Measurements from ENCODE around the gene ZDHHC15. TPM values are rescaled to one million over a fixed set of nuclear protein-coding genes. Genes with fewer than 3 reads are reported as not detected.

The ZDHHC15 gene
- total and polyA plus RNA-seq, 10 of the 15 experiments (the other 5 are each of a cell fraction or from before 2014, with no cell fraction given), result 0.02 to 0.17 (median 0.10) TPM; not detected in 1

DNA sequence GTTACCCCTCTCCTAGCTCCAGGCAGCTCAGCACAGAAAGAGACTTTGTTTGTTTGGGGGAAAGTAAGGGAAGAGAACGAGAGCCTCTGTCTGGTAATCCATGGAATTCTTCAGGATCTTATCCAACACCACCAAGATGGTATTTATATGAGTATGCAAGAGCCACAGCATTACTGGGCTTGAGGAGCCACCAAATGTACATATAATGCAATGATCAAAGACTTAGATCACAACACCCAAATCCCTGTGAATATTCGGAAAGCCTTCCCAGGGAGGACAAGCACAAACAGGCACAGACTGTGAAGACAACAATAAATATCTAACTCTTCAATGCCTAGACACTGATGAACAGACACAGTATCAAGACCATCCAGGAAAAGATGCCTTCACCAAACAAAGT is 132.4 kb downstream of the ZDHHC15 start:
- BruUV-seq (replicated peaks), result no TSS peak
- no peak for ATAC-seq
- ChIA-PET RAD21 (ENCODE audit: unreplicated experiment) (no interaction called here), POLR2A (no interaction called here), CTCF (no interaction called here), SMC1A (ENCODE audit: uncharacterized antibody, unreplicated experiment) (no interaction called here)
- H3K4me1 ChIP-seq (ENCODE audit: control insufficient read depth, insufficient read depth, low read length), result no peaks in the 10 kb centered on the region
- H3K4me3 ChIP-seq, result no peak overlapping the region
- no peaks in the 10 kb centered on the region; the same call in 2 of the 3 replicates for H3K9me3 ChIP-seq (replicated peaks; ENCODE audit: control insufficient read depth, insufficient read depth, low read length)
- H2AFZ ChIP-seq (ENCODE audit: control insufficient read depth, low read depth, low read length), result no peak overlapping the region
- H3K79me2 ChIP-seq (ENCODE audit: control insufficient read depth, insufficient read depth, low read length), result no peaks in the 10 kb centered on the region
- TF ChIP-seq ATF7 (IDR thresholded peaks at IDR 0.05; ENCODE audit: low read depth) (no peak), MYC (IDR thresholded peaks at IDR 0.05; ENCODE audit: insufficient read depth, insufficient read length, insufficient replicate concordance, low read length, severe bottlenecking) (no peak), CREB1 (IDR thresholded peaks at IDR 0.05; ENCODE audit: low read depth) (no peak), RAD21 (IDR thresholded peaks at IDR 0.05; ENCODE audit: insufficient read depth, low read depth, low read length) (no peak), ESRRA (IDR thresholded peaks at IDR 0.05; ENCODE audit: low read length) (no peak), NR2F1 (conservative IDR thresholded peaks at IDR 0.05) (no peak), BRCA1 (IDR thresholded peaks at IDR 0.05; ENCODE audit: low read depth, low read length) (no peak)
- TF ChIP-seq, protein P1, sequence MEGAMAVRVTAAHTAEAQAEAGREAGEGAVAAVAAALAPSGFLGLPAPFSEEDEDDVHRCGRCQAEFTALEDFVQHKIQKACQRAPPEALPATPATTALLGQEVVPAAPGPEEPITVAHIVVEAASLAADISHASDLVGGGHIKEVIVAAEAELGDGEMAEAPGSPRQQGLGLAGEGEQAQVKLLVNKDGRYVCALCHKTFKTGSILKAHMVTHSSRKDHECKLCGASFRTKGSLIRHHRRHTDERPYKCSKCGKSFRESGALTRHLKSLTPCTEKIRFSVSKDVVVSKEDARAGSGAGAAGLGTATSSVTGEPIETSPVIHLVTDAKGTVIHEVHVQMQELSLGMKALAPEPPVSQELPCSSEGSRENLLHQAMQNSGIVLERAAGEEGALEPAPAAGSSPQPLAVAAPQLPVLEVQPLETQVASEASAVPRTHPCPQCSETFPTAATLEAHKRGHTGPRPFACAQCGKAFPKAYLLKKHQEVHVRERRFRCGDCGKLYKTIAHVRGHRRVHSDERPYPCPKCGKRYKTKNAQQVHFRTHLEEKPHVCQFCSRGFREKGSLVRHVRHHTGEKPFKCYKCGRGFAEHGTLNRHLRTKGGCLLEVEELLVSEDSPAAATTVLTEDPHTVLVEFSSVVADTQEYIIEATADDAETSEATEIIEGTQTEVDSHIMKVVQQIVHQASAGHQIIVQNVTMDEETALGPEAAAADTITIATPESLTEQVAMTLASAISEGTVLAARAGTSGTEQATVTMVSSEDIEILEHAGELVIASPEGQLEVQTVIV (IDR thresholded peaks at IDR 0.05; ENCODE audit: borderline replicate concordance, partially characterized antibody), result no peak
- TF ChIP-seq, protein P2, sequence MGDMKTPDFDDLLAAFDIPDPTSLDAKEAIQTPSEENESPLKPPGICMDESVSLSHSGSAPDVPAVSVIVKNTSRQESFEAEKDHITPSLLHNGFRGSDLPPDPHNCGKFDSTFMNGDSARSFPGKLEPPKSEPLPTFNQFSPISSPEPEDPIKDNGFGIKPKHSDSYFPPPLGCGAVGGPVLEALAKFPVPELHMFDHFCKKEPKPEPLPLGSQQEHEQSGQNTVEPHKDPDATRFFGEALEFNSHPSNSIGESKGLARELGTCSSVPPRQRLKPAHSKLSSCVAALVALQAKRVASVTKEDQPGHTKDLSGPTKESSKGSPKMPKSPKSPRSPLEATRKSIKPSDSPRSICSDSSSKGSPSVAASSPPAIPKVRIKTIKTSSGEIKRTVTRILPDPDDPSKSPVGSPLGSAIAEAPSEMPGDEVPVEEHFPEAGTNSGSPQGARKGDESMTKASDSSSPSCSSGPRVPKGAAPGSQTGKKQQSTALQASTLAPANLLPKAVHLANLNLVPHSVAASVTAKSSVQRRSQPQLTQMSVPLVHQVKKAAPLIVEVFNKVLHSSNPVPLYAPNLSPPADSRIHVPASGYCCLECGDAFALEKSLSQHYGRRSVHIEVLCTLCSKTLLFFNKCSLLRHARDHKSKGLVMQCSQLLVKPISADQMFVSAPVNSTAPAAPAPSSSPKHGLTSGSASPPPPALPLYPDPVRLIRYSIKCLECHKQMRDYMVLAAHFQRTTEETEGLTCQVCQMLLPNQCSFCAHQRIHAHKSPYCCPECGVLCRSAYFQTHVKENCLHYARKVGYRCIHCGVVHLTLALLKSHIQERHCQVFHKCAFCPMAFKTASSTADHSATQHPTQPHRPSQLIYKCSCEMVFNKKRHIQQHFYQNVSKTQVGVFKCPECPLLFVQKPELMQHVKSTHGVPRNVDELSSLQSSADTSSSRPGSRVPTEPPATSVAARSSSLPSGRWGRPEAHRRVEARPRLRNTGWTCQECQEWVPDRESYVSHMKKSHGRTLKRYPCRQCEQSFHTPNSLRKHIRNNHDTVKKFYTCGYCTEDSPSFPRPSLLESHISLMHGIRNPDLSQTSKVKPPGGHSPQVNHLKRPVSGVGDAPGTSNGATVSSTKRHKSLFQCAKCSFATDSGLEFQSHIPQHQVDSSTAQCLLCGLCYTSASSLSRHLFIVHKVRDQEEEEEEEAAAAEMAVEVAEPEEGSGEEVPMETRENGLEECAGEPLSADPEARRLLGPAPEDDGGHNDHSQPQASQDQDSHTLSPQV (IDR thresholded peaks at IDR 0.05), result no peak
- no peak for DNase-seq (ENCODE audit: low read depth, low spot score)
- in situ Hi-C loops (cut with MboI), result no loop called here
- no peak overlapping the region for H3K27ac ChIP-seq (ENCODE audit: control insufficient read depth, insufficient read depth)
- no peak overlapping the region for H3K4me2 ChIP-seq (ENCODE audit: control insufficient read depth, insufficient read depth)
- WGBS (ENCODE audit: insufficient coverage, insufficient replicate concordance, low lambda C conversion rate, missing lambda C conversion rate), result 44% methylated on average over 2 of the region's 2 CpGs
- H3K27me3 ChIP-seq (replicated peaks in 1 of 2; ENCODE audit: control insufficient read depth in 2 of 2, insufficient read depth in 2 of 2, low read length in 1 of 2), result no peaks in the 10 kb centered on the region
- FAIRE-seq, result no peak
- no peak overlapping the region for H3K9ac ChIP-seq (ENCODE audit: control insufficient read depth, insufficient read depth, low read length)
- intact Hi-C loops (cut with micrococcal nuclease; ENCODE audit: unreplicated experiment), result no loop called here
- H4K20me1 ChIP-seq (ENCODE audit: control insufficient read depth, insufficient read depth), result no peaks in the 10 kb centered on the region
- no peaks in the 10 kb centered on the region for H3K36me3 ChIP-seq (ENCODE audit: control insufficient read depth in 2 of 2, insufficient read depth in 2 of 2, low read length in 1 of 2)
